IgD-negative memory B cell (primary cell): ENCODE results near the gene LGALS13. TPM values are rescaled to one million over a fixed set of nuclear protein-coding genes. Genes with fewer than 3 reads are reported as not detected.
A peak's percentile ranks its signal among the peaks of the same experiment; 100 is the strongest.

Source experiments
- H3K27ac Mint-ChIP-seq, 3 donors: one replicate each; pipeline ENCODE4 v1.8.0; 2020 to 2022; ENCODE audit warnings: mild to moderate bottlenecking in 3 of 3, mixed read lengths in 3 of 3, moderate library complexity in 1 of 3
- H3K27me3 Mint-ChIP-seq: one replicate; pipeline ENCODE4 v1.8.0; 2021; ENCODE audit warnings: mixed read lengths
- H3K36me3 Mint-ChIP-seq: one replicate; pipeline ENCODE4 v1.8.0; 2020; ENCODE audit warnings: mild to moderate bottlenecking, mixed read lengths
- H3K4me1 Mint-ChIP-seq, 3 donors: one replicate each; pipeline ENCODE4 v1.8.0; 2020 to 2022; ENCODE audit warnings: mixed read lengths in 3 of 3, mild to moderate bottlenecking in 1 of 3
- H3K4me3 Mint-ChIP-seq, 4 donors: one replicate each; pipeline ENCODE4 v1.8.0; 2020 to 2022; ENCODE audit warnings: mild to moderate bottlenecking in 4 of 4, mixed read lengths in 4 of 4, moderate library complexity in 3 of 4
- H3K9me3 Mint-ChIP-seq, 3 donors: one replicate each; pipeline ENCODE4 v1.8.0; 2020 to 2021; ENCODE audit warnings: mixed read lengths in 3 of 3, mild to moderate bottlenecking in 1 of 3
- polyA plus RNA-seq: library from polyadenylated mRNA; unstranded; fragments of 300-500 nt; fragmentation: Illumina TruSeq; gene quantifications from one replicate; pipeline ENCODE4 v1.2.3, GENCODE V29; 2021

The LGALS13 gene
- polyA plus RNA-seq, 1 donor from 2014 or later, result not detected

- peaks cover 27% of the 10 kb centered on the region for H3K27me3 Mint-ChIP-seq
- H3K9me3 Mint-ChIP-seq, result peaks cover 0 to 4% (median 0%) of the 10 kb centered on the region in 3 donors
- H3K27ac Mint-ChIP-seq, result peak overlapping the region in 1 of 3 donors; percentile 64
- no peak overlapping the region for H3K4me3 Mint-ChIP-seq
- H3K36me3 Mint-ChIP-seq, result no peaks in the 10 kb centered on the region
- H3K4me1 Mint-ChIP-seq, result no peaks in the 10 kb centered on the region
Observed at GRCh38 chr19:39645800-39646411, 43.6 kb downstream of the LGALS13 start.

- Mint-ChIP-seq H3K27ac (no peak overlapping the region), H3K36me3 (peaks cover 2% of the 10 kb centered on the region), H3K4me1 (no peaks in the 10 kb centered on the region), H3K27me3 (peaks cover 23% of the 10 kb centered on the region), H3K4me3 (no peak overlapping the region), H3K9me3 (peaks cover 0 to 4% (median 0%) of the 10 kb centered on the region in 3 donors)
Observed at GRCh38 chr19:39647918-39648317, 45.6 kb downstream of the LGALS13 start.

- no peak within 1 kb of the TSS for H3K4me3 Mint-ChIP-seq
Observed at GRCh38 chr19:39655613-39656012, 53.3 kb downstream of the LGALS13 start, which contains the start of gene LGALS16. TSS of gene LGALS16 (plus strand) at chr19:39655913. CDS start at chr19:39655962, 49 bp downstream.

More at GRCh38 chr19:39655613-39656012, 53.3 kb downstream of the LGALS13 start, which contains the start of gene LGALS16:
- Mint-ChIP-seq H3K9me3 (peaks cover 0 to 1% (median 0%) of the 10 kb centered on the region in 3 donors), H3K27me3 (peaks cover 10% of the 10 kb centered on the region), H3K36me3 (peaks cover 4% of the 10 kb centered on the region), H3K4me1 (no peaks in the 10 kb centered on the region), H3K27ac (no peak within 1 kb of the TSS)

Other genes with a start within 250 kb of the LGALS13 start
- gene PAF1, start 211.4 kb upstream of the LGALS13 start, polyA plus RNA-seq, result 64.1 TPM
- gene MED29, start 211.1 kb upstream of the LGALS13 start, polyA plus RNA-seq, result 68.7 TPM
- gene ZFP36, start 195.7 kb upstream of the LGALS13 start, polyA plus RNA-seq, result 579 TPM
- gene PLEKHG2, start 189.9 kb upstream of the LGALS13 start, polyA plus RNA-seq, result 6.5 TPM
- 2,255 TPM for gene RPS16, start 166.6 kb upstream of the LGALS13 start, polyA plus RNA-seq
- 111 TPM for gene SUPT5H, start 156.9 kb upstream of the LGALS13 start, polyA plus RNA-seq
- gene TIMM50, start 121.7 kb upstream of the LGALS13 start, polyA plus RNA-seq, result 56.8 TPM
- gene DLL3, start 103.6 kb upstream of the LGALS13 start, polyA plus RNA-seq, result 1.5 TPM
- gene SELENOV, start 87.4 kb upstream of the LGALS13 start, polyA plus RNA-seq, result not detected
- 2.5 TPM for gene EID2B, start 69.7 kb upstream of the LGALS13 start, polyA plus RNA-seq
- gene EID2, start 62.4 kb upstream of the LGALS13 start, polyA plus RNA-seq, result 14.6 TPM
- not detected for gene LGALS16, start 53.4 kb downstream of the LGALS13 start, polyA plus RNA-seq
- gene LGALS14, start 102.0 kb downstream of the LGALS13 start, polyA plus RNA-seq, result not detected
- gene CLC, start 135.5 kb downstream of the LGALS13 start, polyA plus RNA-seq, result not detected
- not detected for gene LEUTX, start 176.3 kb downstream of the LGALS13 start, polyA plus RNA-seq
- 16.9 TPM for gene DYRK1B, start 231.6 kb downstream of the LGALS13 start, polyA plus RNA-seq
- gene FBL, start 243.9 kb downstream of the LGALS13 start, polyA plus RNA-seq, result 183 TPM